Esophagus muscularis mucosa (tissue), 4 donors: ENCODE measurements around the gene C5orf24.

Source experiments
- EP300 ChIP-seq: sonication (generic); formaldehyde crosslinking; IDR thresholded peaks from one replicate; pipeline ENCODE4 v1.6.1; 2017; ENCODE audit warnings: antibody characterized with exemption
- POLR2A ChIP-seq: fragments of 450-650 bp; IDR thresholded peaks from one replicate; pipeline ENCODE4 v1.6.1; 2017; ENCODE audit warnings: antibody characterized with exemption, moderate library complexity, mild to moderate bottlenecking, low read depth
- TF ChIP-seq, protein P1 (sequence below), 3 experiments: fragments of 200-600 bp in 2 of 3; fragments of 450-650 bp in 1 of 3; sonication (generic) in 2 of 3; IDR thresholded peaks; one replicate each; pipeline ENCODE4 v1.5.1; 2017 to 2019; ENCODE audit warnings: antibody characterized with exemption in 3 of 3, mild to moderate bottlenecking in 2 of 3, moderate library complexity in 1 of 3

DNA sequence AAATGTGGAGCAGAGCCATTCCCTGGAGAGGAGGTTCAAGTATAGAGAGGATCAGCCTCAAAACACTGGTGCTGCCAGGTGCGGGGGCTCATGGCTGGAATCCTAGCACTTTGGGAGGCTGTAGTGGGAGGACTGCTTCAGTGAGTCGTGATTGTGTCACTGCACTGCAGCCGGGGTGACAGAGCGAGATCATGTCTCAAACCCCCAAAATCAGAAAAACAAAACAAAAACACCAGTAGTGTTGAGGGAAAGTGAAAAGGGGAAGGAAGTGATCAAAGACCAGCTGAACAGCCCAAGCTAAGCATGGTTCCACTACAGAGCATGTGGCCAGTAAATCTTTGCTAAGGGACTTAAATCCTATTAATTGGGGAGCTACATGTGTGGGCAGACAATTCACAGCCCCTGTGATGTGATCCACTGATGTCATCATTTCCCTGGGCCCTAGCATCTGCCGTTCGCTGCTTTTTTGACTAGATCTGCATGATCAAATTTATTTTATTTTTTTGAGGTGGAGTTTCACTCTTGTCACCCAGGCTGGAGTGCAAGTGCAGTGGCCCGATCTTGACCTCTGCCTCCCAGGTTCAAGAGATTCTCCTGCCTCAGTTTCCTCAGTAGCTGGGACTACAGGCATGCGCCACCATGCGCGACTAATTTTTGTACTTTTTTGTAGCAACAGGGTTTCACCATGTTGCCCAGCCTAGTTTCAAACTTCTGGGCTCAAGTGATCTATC lies 56.5 kb downstream of the C5orf24 start:
- TF ChIP-seq, protein P1, sequence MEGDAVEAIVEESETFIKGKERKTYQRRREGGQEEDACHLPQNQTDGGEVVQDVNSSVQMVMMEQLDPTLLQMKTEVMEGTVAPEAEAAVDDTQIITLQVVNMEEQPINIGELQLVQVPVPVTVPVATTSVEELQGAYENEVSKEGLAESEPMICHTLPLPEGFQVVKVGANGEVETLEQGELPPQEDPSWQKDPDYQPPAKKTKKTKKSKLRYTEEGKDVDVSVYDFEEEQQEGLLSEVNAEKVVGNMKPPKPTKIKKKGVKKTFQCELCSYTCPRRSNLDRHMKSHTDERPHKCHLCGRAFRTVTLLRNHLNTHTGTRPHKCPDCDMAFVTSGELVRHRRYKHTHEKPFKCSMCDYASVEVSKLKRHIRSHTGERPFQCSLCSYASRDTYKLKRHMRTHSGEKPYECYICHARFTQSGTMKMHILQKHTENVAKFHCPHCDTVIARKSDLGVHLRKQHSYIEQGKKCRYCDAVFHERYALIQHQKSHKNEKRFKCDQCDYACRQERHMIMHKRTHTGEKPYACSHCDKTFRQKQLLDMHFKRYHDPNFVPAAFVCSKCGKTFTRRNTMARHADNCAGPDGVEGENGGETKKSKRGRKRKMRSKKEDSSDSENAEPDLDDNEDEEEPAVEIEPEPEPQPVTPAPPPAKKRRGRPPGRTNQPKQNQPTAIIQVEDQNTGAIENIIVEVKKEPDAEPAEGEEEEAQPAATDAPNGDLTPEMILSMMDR (IDR thresholded peaks at IDR 0.05), result no peak
- no peak for TF ChIP-seq EP300
- TF ChIP-seq POLR2A, result no peak
